Measurements from ENCODE around the gene ST6GALNAC6.

Gene ST6GALNAC6

DNA sequence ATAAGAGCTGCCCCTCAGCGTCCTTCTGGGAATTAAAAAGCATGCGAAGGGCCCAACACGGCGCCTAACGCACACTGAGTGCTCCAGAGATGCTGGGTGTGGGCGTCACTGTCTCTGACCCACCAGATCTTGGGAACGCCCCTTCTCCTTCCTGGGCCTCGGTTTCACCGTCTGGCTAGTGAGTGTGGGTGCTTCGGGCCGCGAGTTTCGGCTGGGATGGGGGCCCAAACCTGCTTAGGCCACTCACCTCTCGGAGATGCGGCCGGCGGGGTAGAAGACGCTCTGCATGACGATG, 27.4 kb upstream of the ST6GALNAC6 start:
- H3K27ac Mint-ChIP-seq, result no peak overlapping the region
- TF ChIP-seq, protein P1, sequence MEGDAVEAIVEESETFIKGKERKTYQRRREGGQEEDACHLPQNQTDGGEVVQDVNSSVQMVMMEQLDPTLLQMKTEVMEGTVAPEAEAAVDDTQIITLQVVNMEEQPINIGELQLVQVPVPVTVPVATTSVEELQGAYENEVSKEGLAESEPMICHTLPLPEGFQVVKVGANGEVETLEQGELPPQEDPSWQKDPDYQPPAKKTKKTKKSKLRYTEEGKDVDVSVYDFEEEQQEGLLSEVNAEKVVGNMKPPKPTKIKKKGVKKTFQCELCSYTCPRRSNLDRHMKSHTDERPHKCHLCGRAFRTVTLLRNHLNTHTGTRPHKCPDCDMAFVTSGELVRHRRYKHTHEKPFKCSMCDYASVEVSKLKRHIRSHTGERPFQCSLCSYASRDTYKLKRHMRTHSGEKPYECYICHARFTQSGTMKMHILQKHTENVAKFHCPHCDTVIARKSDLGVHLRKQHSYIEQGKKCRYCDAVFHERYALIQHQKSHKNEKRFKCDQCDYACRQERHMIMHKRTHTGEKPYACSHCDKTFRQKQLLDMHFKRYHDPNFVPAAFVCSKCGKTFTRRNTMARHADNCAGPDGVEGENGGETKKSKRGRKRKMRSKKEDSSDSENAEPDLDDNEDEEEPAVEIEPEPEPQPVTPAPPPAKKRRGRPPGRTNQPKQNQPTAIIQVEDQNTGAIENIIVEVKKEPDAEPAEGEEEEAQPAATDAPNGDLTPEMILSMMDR (IDR thresholded peaks at IDR 0.05; ENCODE audit: unreplicated experiment in 3 of 3), result no peak
- peaks cover 12% of the 10 kb centered on the region for H3K4me1 Mint-ChIP-seq

DNA sequence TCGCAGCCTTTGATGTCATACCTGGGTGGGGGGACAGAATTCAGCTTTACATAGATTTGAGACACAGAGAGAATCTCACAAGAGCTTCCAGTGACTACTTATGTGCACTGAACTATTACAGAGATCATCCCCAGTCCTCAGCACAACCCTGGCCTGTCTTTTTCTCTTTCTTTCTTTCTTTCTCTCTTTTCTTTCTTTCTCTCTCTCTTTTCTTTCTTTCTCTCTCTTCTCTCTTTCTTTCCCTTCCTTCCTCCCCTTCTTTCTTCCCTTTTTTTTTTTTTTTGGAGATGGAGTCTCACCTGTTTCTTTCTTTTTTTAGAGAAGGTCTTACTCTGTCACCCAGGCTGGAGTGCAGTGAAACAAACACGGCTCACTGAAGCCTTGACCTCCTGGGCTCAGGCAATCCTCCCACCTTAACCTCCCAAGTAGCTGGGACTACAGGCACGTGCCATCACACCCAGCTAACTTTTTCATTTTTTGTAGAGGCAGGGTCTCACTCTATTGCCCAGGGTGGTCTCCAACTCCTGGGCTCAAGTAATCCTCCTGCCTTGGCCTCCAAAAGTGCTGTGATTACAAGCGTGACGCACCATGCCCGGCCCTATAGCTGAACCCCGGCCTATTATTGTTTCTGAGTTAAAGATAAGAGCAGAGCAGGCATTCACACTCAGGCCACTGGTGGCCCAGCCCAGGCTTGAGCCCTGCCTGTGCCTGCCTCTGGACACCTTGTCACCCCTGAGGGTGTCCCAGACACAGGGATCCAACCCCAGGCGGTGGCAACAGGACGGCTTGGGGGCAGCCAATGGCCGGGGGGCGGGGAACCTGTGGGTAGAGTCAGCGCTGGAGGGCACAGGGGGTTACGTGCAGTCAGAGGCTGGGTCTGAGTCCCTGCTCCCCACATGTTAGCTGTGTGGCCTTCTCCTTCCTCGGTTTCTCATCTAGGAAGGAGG, 26.8 kb upstream of the ST6GALNAC6 start:
- Mint-ChIP-seq H3K9me3 (no peaks in the 10 kb centered on the region), H3K4me3 (peak overlapping the region; percentile 17 to 40 (median 21)), H3K27me3 (ENCODE audit: low read depth) (peaks cover 71% of the 10 kb centered on the region), H3K4me1 (peaks cover 7% of the 10 kb centered on the region), H3K36me3 (ENCODE audit: low read depth) (no peaks in the 10 kb centered on the region), H3K27ac (no peak overlapping the region)
- TF ChIP-seq, protein P1 (IDR thresholded peaks at IDR 0.05; ENCODE audit: unreplicated experiment in 3 of 3), result no peak

More for the DNA sequence above, 27.4 kb upstream of the ST6GALNAC6 start:
- no peaks in the 10 kb centered on the region for H3K36me3 Mint-ChIP-seq (ENCODE audit: low read depth)
- peaks cover 75% of the 10 kb centered on the region for H3K27me3 Mint-ChIP-seq (ENCODE audit: low read depth)
- no peaks in the 10 kb centered on the region for H3K9me3 Mint-ChIP-seq
- peak overlapping the region in 2 of 3 experiments; percentile 40 to 67 for H3K4me3 Mint-ChIP-seq

DNA sequence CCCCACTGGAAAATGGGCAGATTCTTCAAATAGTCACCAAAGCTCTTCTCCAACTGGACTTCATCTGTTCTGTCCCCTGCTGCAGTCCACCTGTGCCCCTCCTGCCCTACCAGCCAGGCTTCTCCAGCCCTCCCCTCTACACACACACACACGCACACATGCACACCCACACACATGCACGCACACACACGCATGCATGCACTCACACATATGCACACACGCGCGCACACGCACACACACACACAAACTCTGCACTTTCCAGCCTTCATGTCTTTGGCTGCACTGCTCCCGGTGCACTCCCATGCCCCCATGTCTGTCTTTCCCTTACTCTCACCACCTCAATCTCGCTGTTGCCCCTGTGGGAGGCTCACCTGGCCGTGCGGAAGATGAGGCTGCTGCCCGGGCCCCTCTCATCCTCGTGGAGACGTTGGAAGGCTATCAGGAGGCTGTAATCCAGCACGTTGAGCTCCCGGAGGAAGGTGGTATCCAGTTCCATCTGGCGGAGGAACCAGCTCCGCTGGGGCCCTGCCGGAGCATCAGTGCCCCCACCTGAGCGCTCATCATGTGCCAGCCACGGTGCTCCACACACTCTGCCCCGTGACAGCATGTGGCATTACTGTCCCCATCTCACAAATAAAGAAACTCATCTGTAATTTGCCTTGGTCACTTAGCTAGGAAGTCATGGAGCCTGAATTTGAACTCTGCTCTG, 25.5 kb upstream of the ST6GALNAC6 start:
- H3K36me3 Mint-ChIP-seq (ENCODE audit: low read depth), result no peaks in the 10 kb centered on the region
- H3K9me3 Mint-ChIP-seq, result no peaks in the 10 kb centered on the region
- H3K4me3 Mint-ChIP-seq, result no peak overlapping the region
- H3K27me3 Mint-ChIP-seq (ENCODE audit: low read depth), result peaks cover 74% of the 10 kb centered on the region
- TF ChIP-seq, protein P1 (IDR thresholded peaks at IDR 0.05; ENCODE audit: unreplicated experiment in 3 of 3), result no peak
- no peak overlapping the region for H3K27ac Mint-ChIP-seq
- H3K4me1 Mint-ChIP-seq, result peaks cover under 1% of the 10 kb centered on the region

DNA sequence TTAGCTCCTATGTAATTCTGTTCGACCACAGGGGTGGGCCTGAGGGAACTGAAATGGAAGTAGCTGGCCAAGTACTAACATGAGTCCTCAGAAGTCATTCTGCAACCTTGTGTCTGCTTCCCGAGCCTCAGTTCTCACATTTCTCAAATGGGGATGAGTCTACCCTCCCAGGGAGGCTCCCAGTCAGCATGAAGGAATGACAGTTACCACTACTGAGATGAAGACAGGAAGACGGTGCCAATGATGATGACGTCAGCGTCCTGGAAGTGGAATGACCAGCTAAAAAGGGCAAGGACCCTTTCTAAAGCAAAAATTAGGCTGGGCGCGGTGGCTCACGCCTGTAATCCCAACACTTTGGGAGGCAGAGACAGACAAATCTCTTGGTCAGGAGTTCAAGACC, 24.4 kb upstream of the ST6GALNAC6 start:
- TF ChIP-seq, protein P1 (IDR thresholded peaks at IDR 0.05; ENCODE audit: unreplicated experiment in 3 of 3), result no peak
- Mint-ChIP-seq H3K9me3 (no peaks in the 10 kb centered on the region), H3K36me3 (ENCODE audit: low read depth) (no peaks in the 10 kb centered on the region), H3K4me1 (peaks cover 8% of the 10 kb centered on the region), H3K27ac (no peak overlapping the region), H3K27me3 (ENCODE audit: low read depth) (peaks cover 69% of the 10 kb centered on the region), H3K4me3 (no peak overlapping the region)

DNA sequence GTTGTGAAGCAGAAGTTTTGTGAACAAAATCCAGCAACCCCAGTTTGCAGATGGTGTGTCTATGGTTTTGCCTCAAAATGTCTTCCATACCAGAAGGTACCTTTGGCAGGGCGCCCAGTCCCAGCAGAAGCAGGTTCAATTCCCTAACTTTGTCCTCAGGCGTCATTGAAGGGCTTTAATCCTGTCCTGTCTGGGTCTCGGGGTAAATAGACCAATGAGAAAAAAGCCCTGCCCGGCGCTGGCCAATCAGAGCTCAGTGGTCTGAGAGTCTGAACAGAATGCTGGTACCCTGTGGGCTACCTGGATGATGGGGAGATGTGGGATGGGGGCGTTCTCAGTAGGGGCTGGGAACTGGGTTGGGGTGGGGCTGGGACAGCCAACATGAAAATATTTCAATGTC, 23.6 kb upstream of the ST6GALNAC6 start:
- H3K27me3 Mint-ChIP-seq (ENCODE audit: low read depth), result peaks cover 62% of the 10 kb centered on the region
- no peaks in the 10 kb centered on the region for H3K36me3 Mint-ChIP-seq (ENCODE audit: low read depth)
- H3K4me1 Mint-ChIP-seq, result peaks cover 14% of the 10 kb centered on the region
- no peaks in the 10 kb centered on the region for H3K9me3 Mint-ChIP-seq
- H3K4me3 Mint-ChIP-seq, result no peak overlapping the region
- H3K27ac Mint-ChIP-seq, result no peak overlapping the region
- TF ChIP-seq, protein P1 (IDR thresholded peaks at IDR 0.05; ENCODE audit: unreplicated experiment in 3 of 3), result no peak
